OCI-M1 (cell line): ENCODE results near the gene APCDD1L.
"Not testable (repeated sequence)": the region's sequence is repeated elsewhere in the genome, so short reads cannot be mapped to it uniquely, and the experiment has no call there.

ENCODE experiments used
- DNase-seq: peaks from one replicate; lab custom pipeline; 2025; lab: John Stamatoyannopoulos, UW

APCDD1L gene

GRCh38 chr20:58514321-58515232 lies 622 bp downstream of the APCDD1L start:
- no peak for DNase-seq

DNA sequence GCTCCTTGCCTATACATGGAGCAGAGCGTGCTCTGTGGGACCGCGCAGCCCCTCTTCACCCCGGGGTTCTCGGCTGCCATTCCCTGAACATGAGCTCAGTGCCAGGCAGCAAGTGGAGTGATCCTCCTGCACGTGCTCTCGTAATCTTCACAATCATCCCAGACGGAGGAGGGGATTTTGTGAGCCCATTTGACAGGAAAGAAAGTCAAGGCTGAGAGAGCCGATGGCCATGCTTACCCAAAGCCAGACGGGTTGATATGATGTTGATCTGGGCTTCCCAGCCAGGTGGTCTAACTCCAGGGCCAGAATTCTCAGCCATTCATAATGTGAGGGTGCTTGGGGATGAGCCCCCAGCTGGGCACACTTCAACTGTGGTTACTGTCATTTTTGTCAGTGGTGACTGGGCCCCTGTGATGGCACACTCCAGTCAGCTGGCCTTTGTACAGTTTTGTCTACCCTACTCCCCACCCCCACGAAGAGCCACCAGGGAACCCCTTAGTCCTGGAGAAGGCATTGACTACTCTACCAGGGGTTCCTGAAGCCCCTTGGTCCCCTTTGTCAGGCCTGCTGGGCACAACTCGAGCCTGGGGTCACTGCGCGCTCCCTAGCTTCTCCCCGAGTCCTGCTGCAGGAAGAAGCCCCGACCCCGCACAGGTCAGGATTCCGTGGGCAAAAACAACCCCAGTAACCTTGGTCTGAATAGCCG lies 1.5 kb downstream of the APCDD1L start:
- no peak for DNase-seq

- no peak for DNase-seq
Observed at GRCh38 chr20:58512808-58513552, 2.2 kb downstream of the APCDD1L start.

DNA sequence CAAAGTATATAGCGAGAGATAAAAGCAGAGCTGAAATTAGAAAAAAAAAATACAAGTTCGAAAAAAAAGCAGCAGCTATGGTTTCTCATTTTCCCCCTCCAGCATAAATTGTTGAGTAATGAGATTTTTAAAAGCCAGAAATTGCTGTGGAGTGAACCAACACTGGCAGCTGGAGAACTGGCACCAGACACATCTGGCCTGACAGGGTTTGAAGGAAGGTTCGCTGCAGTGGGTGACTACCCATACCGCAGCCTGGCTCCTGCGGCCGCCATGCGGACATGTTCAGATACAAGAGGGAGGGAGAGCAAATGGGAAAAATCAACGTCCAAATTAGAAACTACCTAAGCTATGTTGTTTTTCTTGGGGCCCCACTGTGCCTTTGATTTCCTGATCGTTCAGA lies 3.3 kb downstream of the APCDD1L start:
- no peak for DNase-seq

DNA sequence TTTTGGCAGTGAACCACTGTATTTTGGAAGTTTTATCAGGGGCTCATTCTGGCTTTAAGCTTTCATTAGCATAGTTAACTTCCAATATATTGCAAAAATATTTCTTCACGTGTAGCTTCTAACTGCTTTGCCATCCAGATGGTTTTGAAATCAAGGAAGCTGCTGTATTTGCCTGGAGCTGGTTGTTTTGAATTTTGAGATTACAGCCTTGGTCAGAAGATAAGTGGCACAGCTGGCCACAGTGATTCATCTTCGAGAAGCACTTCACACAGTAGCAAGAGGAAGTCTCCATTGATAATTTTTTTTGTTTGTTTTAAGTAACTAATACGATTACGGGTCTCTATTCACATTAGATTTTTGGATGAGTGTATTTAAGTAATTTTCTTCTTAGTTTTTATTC lies 3.8 kb downstream of the APCDD1L start:
- peak; percentile 69 for DNase-seq

GRCh38 chr20:58510921-58511320 lies 4.3 kb downstream of the APCDD1L start:
- no peak for DNase-seq

DNA sequence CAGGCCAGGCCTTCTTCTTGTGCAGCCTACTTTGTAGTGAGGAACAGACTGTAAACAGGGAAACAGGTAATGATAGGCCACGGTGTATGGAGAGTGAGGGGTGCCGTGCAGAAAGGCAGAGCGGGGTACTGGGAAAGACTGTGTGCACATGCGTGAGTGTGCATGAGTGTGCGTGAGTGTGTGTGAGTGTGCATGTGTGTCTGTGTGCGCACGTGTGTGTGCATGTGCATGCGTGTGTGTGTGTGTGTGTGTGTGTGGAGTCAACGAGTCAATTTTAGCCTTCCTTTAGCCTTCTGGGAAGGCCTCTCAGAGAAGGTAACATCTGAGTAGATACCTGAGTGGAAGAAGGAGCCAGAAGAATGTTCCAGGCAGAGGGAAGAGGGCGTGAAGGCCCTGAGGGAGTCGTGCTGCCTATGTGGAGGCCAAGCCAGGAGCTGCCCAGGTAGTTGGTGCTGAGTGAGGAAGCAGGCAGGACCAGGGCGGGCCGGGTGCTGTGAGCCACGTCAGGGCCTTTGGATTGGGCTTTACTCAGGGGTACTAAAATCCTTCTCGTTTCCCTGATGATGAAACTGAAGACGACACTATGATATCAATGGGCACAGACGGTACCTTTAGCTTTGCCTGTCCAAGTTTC lies 6.3 kb downstream of the APCDD1L start:
- no peak for DNase-seq

DNA sequence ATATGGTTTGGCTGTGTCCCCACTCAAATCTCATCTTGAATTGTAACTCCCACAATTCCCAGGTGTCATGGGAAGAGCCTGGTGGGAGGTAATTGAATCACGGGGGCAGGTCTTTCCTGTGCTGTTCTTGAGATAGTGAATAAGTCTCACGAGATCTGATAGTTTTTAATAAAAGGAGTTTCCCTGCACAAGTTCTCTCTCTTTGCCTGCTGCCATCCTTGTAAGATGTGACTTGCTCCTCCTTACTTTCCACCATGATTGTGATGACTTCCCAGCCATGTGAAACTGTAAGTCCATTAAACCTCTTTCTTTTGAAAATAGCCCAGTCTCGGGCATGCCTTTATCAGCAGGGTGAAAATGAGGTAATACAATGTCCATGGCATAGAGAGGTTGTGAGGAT lies 8.2 kb downstream of the APCDD1L start:
- not testable (repeated sequence) for DNase-seq

GRCh38 chr20:58504566-58504965 lies 10.6 kb downstream of the APCDD1L start:
- DNase-seq = no peak

DNA sequence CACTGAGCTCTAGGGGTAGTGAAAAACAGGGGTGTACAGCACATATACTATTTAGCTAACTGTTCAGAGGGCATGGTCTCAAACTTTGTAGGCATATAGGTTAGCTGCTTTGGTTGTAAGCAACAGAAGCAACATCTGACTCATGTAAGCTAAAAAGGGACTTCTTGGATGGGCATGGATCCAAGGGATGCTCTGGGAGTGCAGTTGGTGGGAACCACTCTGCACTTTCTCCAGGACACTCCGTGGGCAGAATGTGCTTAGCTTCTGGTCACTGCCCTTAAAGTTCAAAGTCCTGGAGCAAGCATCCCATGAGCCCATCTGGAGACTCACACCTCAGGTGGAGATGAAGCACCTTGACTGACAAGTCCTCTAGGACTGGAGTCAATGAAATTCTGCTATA lies 11.5 kb downstream of the APCDD1L start:
- DNase-seq = no peak

- DNase-seq = no peak
Observed at GRCh38 chr20:58500256-58500655, 14.9 kb downstream of the APCDD1L start.

DNA sequence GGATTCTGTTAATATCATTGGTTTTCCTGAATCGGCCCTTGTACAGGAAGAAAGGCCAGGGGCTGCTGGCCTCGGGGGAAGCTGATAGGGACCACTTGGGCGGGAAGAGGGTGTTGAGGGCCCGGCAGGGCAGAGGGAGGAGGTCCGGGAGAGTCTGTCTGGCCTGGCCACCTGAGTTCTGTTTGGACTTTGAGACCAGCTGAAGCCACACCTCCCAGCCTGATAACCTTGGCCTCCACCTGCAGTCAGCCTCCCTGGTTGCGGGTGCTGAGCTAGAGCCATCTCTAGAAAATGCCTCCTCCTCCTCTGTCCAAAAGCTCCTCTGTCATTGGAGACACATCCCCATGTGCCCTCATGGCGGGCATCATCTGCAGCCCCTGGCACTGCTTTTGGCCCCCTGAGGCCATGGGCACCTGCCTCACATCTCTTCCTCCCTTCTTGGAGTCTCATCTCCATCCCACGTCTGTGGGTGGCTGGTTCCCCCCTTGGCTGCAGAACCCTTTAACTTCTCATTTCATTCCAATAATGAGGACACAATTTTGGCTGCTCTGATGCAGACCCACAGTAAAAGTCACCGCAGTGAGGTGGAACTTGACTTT lies 16.6 kb downstream of the APCDD1L start:
- no peak for DNase-seq

- DNase-seq = no peak
Observed at GRCh38 chr20:58497724-58498469, 17.3 kb downstream of the APCDD1L start.

DNA sequence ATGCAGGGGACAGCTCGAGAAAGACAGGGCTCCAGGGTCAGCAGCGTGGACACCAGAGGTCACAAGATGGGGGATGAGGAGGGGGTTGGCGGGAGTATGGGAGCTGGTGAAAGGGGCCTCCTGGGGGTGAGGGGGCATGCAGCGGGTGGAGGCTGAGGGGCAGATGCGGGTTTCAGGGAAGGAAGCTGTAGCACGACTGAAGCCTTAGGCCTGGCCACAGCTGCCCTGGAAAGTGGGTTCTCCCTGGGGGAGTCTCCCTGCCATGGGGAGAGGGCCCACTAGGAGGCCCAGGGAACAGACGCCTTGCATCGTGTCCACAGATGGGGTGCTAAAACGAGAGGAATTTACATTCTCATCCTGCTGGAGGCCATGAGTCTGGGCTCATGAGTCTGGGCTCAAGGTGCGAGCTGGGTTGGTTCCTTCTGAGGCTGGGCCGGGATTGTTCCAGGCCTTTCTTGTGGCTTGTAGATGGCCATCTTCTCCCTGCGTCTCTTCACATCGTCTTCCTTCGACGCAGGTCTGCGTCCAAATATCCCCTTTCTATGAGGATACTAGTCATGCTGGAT lies 18.0 kb downstream of the APCDD1L start:
- DNase-seq = no peak

GRCh38 chr20:58496429-58496769 lies 18.8 kb downstream of the APCDD1L start:
- DNase-seq = no peak

DNA sequence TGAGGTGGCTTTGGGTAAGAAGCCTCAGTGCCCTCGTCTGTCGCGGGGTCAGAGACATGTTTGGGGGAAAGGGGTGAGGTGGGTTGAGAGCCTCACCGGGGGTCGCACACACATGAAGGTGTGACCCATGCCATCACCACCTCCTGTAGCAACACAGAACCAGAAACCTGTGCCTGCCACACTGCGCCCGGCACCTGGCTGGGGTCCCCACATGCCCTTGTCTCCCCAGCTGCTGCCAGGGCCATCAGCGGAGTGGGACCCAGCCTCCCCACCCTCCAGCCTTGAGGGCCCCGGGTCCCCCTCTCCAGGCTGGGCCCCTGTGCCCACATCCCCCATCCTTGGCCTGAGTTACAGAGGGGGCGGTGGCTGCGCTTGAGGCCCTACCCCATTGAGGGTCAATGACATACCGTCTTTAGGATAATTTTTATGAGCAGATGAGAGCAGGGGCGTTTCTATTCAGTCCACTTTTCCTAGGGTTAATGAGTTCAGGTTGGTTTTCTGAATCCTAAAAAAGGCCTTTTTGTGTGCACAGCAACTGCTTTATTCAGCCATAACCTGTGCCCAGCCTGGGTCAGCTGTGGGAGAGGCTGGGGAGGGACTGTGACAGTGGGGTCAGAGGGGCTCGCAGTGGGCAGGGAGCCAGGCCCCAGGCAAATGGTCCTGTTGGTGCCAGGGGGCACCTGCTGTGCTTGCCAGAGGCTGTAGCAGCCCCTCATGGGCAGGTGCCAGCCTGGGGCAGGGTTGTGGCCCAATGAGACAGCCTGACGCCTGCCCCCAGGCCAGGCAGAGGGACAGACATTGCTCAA lies 19.4 kb downstream of the APCDD1L start:
- no peak for DNase-seq

DNA sequence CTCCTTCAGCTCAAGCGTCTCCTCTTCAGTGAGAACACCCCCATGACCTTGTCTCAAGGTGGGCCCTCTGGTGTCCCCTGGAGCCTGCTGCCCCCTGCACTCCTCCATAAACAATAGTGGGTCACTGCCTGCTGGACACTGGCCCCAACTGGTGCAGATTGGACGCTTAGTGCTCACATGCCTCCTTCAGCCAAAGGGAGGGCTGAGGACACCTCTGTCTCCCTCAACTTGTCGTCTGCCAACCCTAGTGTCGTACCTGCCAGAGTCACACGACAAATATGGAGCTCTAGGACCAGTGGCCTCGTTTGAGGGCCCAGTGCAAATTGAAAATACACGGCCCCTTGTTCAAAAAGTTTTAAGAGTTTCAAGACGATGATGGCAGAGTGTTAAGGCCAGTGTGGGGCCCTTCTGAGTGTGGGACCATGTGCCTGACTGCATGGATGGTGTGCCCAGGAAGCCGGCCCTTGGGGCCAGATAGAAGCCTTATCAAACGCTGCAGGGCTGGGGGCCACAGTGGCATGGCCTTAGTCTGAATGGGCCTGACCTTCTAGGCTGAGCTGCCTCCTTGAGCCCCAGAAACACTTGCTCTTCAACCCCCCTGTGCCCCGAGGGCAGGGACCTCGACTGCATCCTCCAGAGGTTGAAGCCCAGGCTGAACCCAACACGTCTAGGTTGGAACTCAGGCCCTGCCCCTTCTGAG lies 20.1 kb downstream of the APCDD1L start:
- no peak for DNase-seq

DNA sequence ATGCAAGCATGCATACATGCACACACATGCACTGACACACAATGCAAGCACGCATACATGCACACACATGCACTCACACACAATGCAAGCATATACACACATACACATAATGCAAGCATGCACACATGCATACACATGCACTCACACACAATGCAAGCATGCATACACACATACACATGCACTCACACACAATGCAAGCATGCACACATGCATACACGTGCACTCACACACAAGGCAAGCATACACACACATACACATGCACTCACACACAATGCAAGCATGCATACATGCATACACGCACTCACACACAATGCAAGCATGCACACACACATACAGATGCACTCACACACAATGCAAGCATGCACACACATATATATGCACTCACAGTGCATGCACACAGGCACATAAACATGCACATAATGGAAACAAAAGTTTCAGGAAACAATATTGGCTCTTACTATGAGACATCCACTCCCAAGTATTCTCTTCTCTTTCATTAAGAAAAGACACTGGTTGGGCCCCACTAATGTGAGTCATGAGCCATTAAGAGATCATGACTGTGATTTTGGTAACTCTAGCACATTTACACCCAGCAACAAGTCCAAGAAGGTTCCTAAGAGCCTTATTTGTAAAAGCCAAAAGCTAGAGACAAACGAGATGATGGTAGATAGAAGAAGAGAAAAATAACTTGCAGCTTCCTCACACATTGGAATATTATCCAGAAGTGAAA lies 22.2 kb downstream of the APCDD1L start:
- DNase-seq = no peak
